ENCODE data around the gene NTSR1. TPM values are rescaled to one million over a fixed set of nuclear protein-coding genes. Genes with fewer than 3 reads are reported as not detected.

Gene NTSR1
- total RNA-seq, 1 experiment from 2014 or later: 44.1 TPM

- ChIA-PET CTCF (no interaction called here), POLR2A (no interaction called here)
- no peak overlapping the region for H3K4me3 ChIP-seq (ENCODE audit: low read depth in 2 of 2, low read length in 2 of 2)
- H3K4me1 ChIP-seq (ENCODE audit: control insufficient read depth, insufficient read depth, low read length): no peaks in the 10 kb centered on the region
- H3K36me3 ChIP-seq (ENCODE audit: control insufficient read depth, insufficient read depth, low read length): no peaks in the 10 kb centered on the region
- intact Hi-C loops (cut with micrococcal nuclease; ENCODE audit: unreplicated experiment) (no loop called here), in situ Hi-C loops (cut with HindIII; ENCODE audit: low pct_unique_long_range_greater_than_20kb, low sequenced_read_pairs) (no loop called here)
- no TSS peak for BruUV-seq (replicated peaks)
- TF ChIP-seq REST (IDR thresholded peaks at IDR 0.05; ENCODE audit: insufficient read depth in 1 of 2, low read depth in 2 of 2, low read length in 1 of 2): no peak
- no peak for TF ChIP-seq CTCF (IDR thresholded peaks at IDR 0.05)
- no peak for TF ChIP-seq TCF7L2 (IDR thresholded peaks at IDR 0.05; ENCODE audit: low read depth, low read length)
- no peak for TF ChIP-seq POLR2AphosphoS5 (IDR thresholded peaks at IDR 0.05; ENCODE audit: low read depth, low read length)
- TF ChIP-seq SIN3A (IDR thresholded peaks at IDR 0.05; ENCODE audit: borderline replicate concordance, insufficient read depth, low read depth, low read length): no peak
- no peaks in the 10 kb centered on the region for H3K9me3 ChIP-seq (ENCODE audit: control insufficient read depth, insufficient read depth, low read depth, low read length)
- no peaks in the 10 kb centered on the region for H3K27me3 ChIP-seq (ENCODE audit: control insufficient read depth, insufficient read depth, low read length)
- no peak overlapping the region for H3K27ac ChIP-seq (ENCODE audit: low read length)
- ATAC-seq: no peak
- no peak for DNase-seq (ENCODE audit: low read depth, low spot score)
These were observed 73.7 kb downstream of the NTSR1 start for GRCh38 chr20:62782149-62782892.

DNA sequence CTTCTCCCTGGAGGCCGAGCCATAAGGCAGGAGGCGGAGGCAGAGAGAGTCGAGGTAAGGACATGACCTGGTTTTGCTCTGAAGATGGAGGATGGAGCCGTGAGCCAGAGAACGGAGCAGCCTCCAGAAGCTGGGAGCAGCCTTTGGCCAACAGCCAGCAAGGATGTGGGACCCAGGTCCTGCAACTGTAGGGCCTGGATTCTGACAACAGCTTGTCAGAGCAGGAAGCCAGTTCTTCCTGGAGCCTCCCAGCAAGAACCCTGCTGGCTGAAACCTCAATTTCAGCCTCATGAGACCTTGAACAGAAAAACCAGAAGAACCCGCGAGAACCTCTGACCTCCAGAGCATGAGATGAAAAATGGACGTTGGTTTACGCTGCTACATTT, 74.2 kb downstream of the NTSR1 start:
- Histone ChIP-seq H3K27ac (ENCODE audit: low read length) (no peak overlapping the region), H3K27me3 (ENCODE audit: control insufficient read depth, insufficient read depth, low read length) (no peaks in the 10 kb centered on the region), H3K4me1 (ENCODE audit: control insufficient read depth, insufficient read depth, low read length) (no peaks in the 10 kb centered on the region), H3K4me3 (ENCODE audit: low read depth in 2 of 2, low read length in 2 of 2) (no peak overlapping the region), H3K36me3 (ENCODE audit: control insufficient read depth, insufficient read depth, low read length) (no peaks in the 10 kb centered on the region), H3K9me3 (ENCODE audit: control insufficient read depth, insufficient read depth, low read depth, low read length) (no peaks in the 10 kb centered on the region)
- POLR2A ChIA-PET: no interaction called here
- ATAC-seq (no peak), DNase-seq (ENCODE audit: low read depth, low spot score) (no peak)
- no peak for TF ChIP-seq REST (IDR thresholded peaks at IDR 0.05; ENCODE audit: insufficient read depth in 1 of 2, low read depth in 2 of 2, low read length in 1 of 2)
- no peak for TF ChIP-seq POLR2AphosphoS5 (IDR thresholded peaks at IDR 0.05; ENCODE audit: low read depth, low read length)
- no peak for TF ChIP-seq CTCF (IDR thresholded peaks at IDR 0.05)
- no peak for TF ChIP-seq SIN3A (IDR thresholded peaks at IDR 0.05; ENCODE audit: borderline replicate concordance, insufficient read depth, low read depth, low read length)
- BruUV-seq (replicated peaks): no TSS peak
- in situ Hi-C loops (cut with HindIII; ENCODE audit: low pct_unique_long_range_greater_than_20kb, low sequenced_read_pairs): no loop called here
- intact Hi-C loops (cut with micrococcal nuclease; ENCODE audit: unreplicated experiment): no loop called here
- CTCF ChIA-PET: no interaction called here

All from Panc1 (cell line).